Measurements from ENCODE around the gene ROBO1.

- TF ChIP-seq, protein P1, sequence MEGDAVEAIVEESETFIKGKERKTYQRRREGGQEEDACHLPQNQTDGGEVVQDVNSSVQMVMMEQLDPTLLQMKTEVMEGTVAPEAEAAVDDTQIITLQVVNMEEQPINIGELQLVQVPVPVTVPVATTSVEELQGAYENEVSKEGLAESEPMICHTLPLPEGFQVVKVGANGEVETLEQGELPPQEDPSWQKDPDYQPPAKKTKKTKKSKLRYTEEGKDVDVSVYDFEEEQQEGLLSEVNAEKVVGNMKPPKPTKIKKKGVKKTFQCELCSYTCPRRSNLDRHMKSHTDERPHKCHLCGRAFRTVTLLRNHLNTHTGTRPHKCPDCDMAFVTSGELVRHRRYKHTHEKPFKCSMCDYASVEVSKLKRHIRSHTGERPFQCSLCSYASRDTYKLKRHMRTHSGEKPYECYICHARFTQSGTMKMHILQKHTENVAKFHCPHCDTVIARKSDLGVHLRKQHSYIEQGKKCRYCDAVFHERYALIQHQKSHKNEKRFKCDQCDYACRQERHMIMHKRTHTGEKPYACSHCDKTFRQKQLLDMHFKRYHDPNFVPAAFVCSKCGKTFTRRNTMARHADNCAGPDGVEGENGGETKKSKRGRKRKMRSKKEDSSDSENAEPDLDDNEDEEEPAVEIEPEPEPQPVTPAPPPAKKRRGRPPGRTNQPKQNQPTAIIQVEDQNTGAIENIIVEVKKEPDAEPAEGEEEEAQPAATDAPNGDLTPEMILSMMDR (conservative IDR thresholded peaks at IDR 0.05; ENCODE audit: low read depth, low read length) = no peak
- TF ChIP-seq EZH2 (IDR thresholded peaks at IDR 0.05; ENCODE audit: low read length, unreplicated experiment) = no peak
- no peak for TF ChIP-seq EZH2phosphoT487 (IDR thresholded peaks at IDR 0.05; ENCODE audit: borderline replicate concordance, low read length)
These were observed 860.4 kb downstream of the ROBO1 start for GRCh38 chr3:78907367-78907766.

Data from PC-3 (cell line).